Astrocyte (in vitro differentiated cells and primary cell): ENCODE measurements around the gene LEPROT.

ENCODE experiments used
- CTCF ChIP-seq: IDR thresholded peaks from 2 replicates; pipeline ENCODE4 v1.5.1; 2011; ENCODE audit warnings: low read depth, mild to moderate bottlenecking, inconsistent platforms, low read length, moderate library complexity; ENCODE audit not compliant: insufficient read depth
- EZH2 ChIP-seq: IDR thresholded peaks from 2 replicates; pipeline ENCODE4 v1.6.1; 2012; ENCODE audit warnings: mild to moderate bottlenecking, low read length, inconsistent platforms; ENCODE audit not compliant: insufficient read depth

DNA sequence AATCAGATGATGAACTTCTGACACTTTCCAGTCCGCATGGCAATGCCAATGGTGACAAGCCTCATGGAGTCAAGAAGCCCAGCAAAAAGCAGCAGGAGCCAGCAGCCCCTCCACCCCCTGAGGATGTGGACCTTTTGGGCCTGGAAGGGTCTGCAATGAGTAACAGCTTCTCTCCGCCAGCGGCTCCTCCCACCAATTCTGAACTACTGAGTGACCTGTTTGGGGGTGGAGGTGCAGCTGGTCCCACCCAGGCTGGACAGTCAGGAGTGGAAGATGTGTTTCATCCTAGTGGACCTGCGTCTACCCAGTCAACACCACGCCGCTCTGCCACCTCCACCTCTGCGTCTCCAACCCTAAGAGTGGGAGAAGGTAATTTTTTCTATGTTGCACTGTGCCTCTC is 28.0 kb upstream of the LEPROT start:
- no peak for TF ChIP-seq CTCF
- TF ChIP-seq EZH2 = no peak
